Smooth muscle cell (in vitro differentiated cells): Measurements from ENCODE around the gene GOLGA6D. TPM values are rescaled to one million over a fixed set of nuclear protein-coding genes. Genes with fewer than 3 reads are reported as not detected.
"Not testable (repeated sequence)": the region's sequence is repeated elsewhere in the genome, so short reads cannot be mapped to it uniquely, and the experiment has no call there.

Experiments used
- DNase-seq: peaks from one replicate; lab custom pipeline; 2025; ENCODE audit not compliant: unreplicated experiment; lab: John Stamatoyannopoulos, UW
- H2AFZ ChIP-seq: fragments of 200-600 bp; sonication (generic); 2 replicates; pipeline ENCODE4 v1.6.0; 2016; ENCODE audit warnings: antibody characterized with exemption, low read depth, mild to moderate bottlenecking
- H3F3A ChIP-seq: fragments of 200-600 bp; sonication (generic); 2 replicates; pipeline ENCODE4 v1.6.0; 2017; ENCODE audit warnings: antibody characterized with exemption, low read depth
- H3K27ac ChIP-seq: fragments of 200-600 bp; sonication (generic); 2 replicates; pipeline ENCODE4 v1.5.1; 2016; ENCODE audit warnings: low read depth, mild to moderate bottlenecking
- H3K27me3 ChIP-seq: fragments of 200-600 bp; sonication (generic); 2 replicates; pipeline ENCODE4 v1.6.1; 2016; ENCODE audit warnings: low read depth, mild to moderate bottlenecking
- H3K36me3 ChIP-seq: fragments of 200-600 bp; sonication (generic); 2 replicates; pipeline ENCODE4 v1.5.1; 2016; ENCODE audit warnings: low read depth
- H3K4me1 ChIP-seq: fragments of 200-600 bp; sonication (generic); 2 replicates; pipeline ENCODE4 v1.5.1; 2016; ENCODE audit warnings: low read depth
- H3K4me2 ChIP-seq: fragments of 200-600 bp; sonication (generic); 2 replicates; pipeline ENCODE4 v1.6.0; 2016; ENCODE audit warnings: mild to moderate bottlenecking
- H3K4me3 ChIP-seq: fragments of 200-600 bp; sonication (generic); 2 replicates; pipeline ENCODE4 v1.5.1; 2016; ENCODE audit warnings: mild to moderate bottlenecking
- H3K79me2 ChIP-seq: fragments of 200-600 bp; sonication (generic); 2 replicates; pipeline ENCODE4 v1.6.0; 2016; ENCODE audit warnings: low read depth, mild to moderate bottlenecking
- H3K9ac ChIP-seq: fragments of 200-600 bp; sonication (generic); 2 replicates; pipeline ENCODE4 v1.6.0; 2016; ENCODE audit warnings: low read depth
- H3K9me3 ChIP-seq: fragments of 200-600 bp; sonication (generic); replicated peaks from 2 replicates; pipeline ENCODE4 v1.5.1; 2016; ENCODE audit warnings: low read depth
- H4K20me1 ChIP-seq: fragments of 200-600 bp; sonication (generic); 2 replicates; pipeline ENCODE4 v1.6.0; 2016; ENCODE audit warnings: low read depth
- CTCF ChIP-seq: fragments of 200-600 bp; sonication (generic); IDR thresholded peaks from 2 replicates; pipeline ENCODE4 v1.5.1; 2017; ENCODE audit warnings: borderline replicate concordance, mild to moderate bottlenecking, antibody characterized with exemption; ENCODE audit not compliant: insufficient read depth, poor library complexity, severe bottlenecking
- WGBS: methylation state at CpG from one replicate; pipeline ENCODE4 v1.1.7; 2016; ENCODE audit warnings: low lambda C conversion rate; 5-methylcytosine and 5-hydroxymethylcytosine counted together
- polyA plus RNA-seq: library from polyadenylated mRNA; unstranded; fragments of >200 nt; fragmentation: Nextera tagmentation; extraction: Ambion mirVana; gene quantifications from 2 replicates; pipeline ENCODE4 v1.2.1, GENCODE V29; 2016
- total RNA-seq: library from RNA; depleted of rRNA; stranded (reverse); fragments of >200 nt; gene quantifications from 2 replicates; pipeline ENCODE4 v1.2.3, GENCODE V29; 2014

Gene GOLGA6D
- total and polyA plus RNA-seq, 2 experiments from 2014 or later: 0.22 TPM; not detected in 1

GRCh38 chr15:75327005-75327404 is 44.4 kb downstream of the GOLGA6D start:
- Histone ChIP-seq H3K4me3 (no peak overlapping the region), H3K9ac (no peak overlapping the region), H3K79me2 (no peaks in the 10 kb centered on the region), H3K4me2 (no peak overlapping the region), H3F3A (no peaks in the 10 kb centered on the region), H3K36me3 (no peaks in the 10 kb centered on the region), H3K27me3 (peaks cover 4% of the 10 kb centered on the region), H4K20me1 (no peaks in the 10 kb centered on the region), H2AFZ (no peak overlapping the region), H3K9me3 (no peaks in the 10 kb centered on the region), H3K27ac (no peak overlapping the region), H3K4me1 (no peaks in the 10 kb centered on the region)
- no peak for DNase-seq
- WGBS: 84% methylated on average over 4 of the region's 4 CpGs
- TF ChIP-seq CTCF: no peak

- Histone ChIP-seq H3K9me3 (no peaks in the 10 kb centered on the region), H3K4me3 (no peak overlapping the region), H3K27me3 (no peaks in the 10 kb centered on the region), H3K36me3 (no peaks in the 10 kb centered on the region), H3K79me2 (no peaks in the 10 kb centered on the region), H2AFZ (no peak overlapping the region), H3K4me1 (no peaks in the 10 kb centered on the region), H3F3A (no peaks in the 10 kb centered on the region), H4K20me1 (no peaks in the 10 kb centered on the region), H3K27ac (no peak overlapping the region), H3K9ac (no peak overlapping the region), H3K4me2 (no peak overlapping the region)
- DNase-seq: no peak
- 84% methylated on average over 3 of the region's 3 CpGs for WGBS
- no peak for TF ChIP-seq CTCF
Measured at GRCh38 chr15:75327491-75327890, 44.9 kb downstream of the GOLGA6D start.

- WGBS: 76% methylated on average over 10 of the region's 10 CpGs
- Histone ChIP-seq H3F3A (no peaks in the 10 kb centered on the region), H3K36me3 (no peaks in the 10 kb centered on the region), H3K4me3 (no peak overlapping the region), H3K79me2 (no peaks in the 10 kb centered on the region), H3K4me1 (no peaks in the 10 kb centered on the region), H3K4me2 (no peak overlapping the region), H4K20me1 (no peaks in the 10 kb centered on the region), H3K9ac (no peak overlapping the region), H2AFZ (no peak overlapping the region), H3K27ac (no peak overlapping the region), H3K27me3 (no peaks in the 10 kb centered on the region), H3K9me3 (no peaks in the 10 kb centered on the region)
- no peak for DNase-seq
- no peak for TF ChIP-seq CTCF
Measured at GRCh38 chr15:75328493-75329314, 46.1 kb downstream of the GOLGA6D start.

- Histone ChIP-seq H3K27me3 (no peaks in the 10 kb centered on the region), H3K36me3 (no peaks in the 10 kb centered on the region), H3K9ac (no peak overlapping the region), H4K20me1 (no peaks in the 10 kb centered on the region), H3K4me2 (no peak overlapping the region), H3K79me2 (no peaks in the 10 kb centered on the region), H2AFZ (no peak overlapping the region), H3K4me3 (no peak overlapping the region), H3K4me1 (no peaks in the 10 kb centered on the region), H3K27ac (no peak overlapping the region), H3F3A (no peaks in the 10 kb centered on the region), H3K9me3 (no peaks in the 10 kb centered on the region)
- no peak for DNase-seq
- 94% methylated on average over 2 of the region's 2 CpGs for WGBS
- TF ChIP-seq CTCF: no peak
Measured at GRCh38 chr15:75329571-75329970, 46.9 kb downstream of the GOLGA6D start.

- H3F3A ChIP-seq, H3K4me2 ChIP-seq, H3K27ac ChIP-seq, H4K20me1 ChIP-seq, DNase-seq, H3K4me1 ChIP-seq, H3K79me2 ChIP-seq, H2AFZ ChIP-seq, H3K27me3 ChIP-seq, H3K9ac ChIP-seq, H3K9me3 ChIP-seq, H3K36me3 ChIP-seq, H3K4me3 ChIP-seq: not testable (repeated sequence)
- 81% methylated on average over 7 of the region's 7 CpGs for WGBS
Measured at GRCh38 chr15:75332093-75332492, 49.5 kb downstream of the GOLGA6D start.
